ENCODE measurements around the gene SH3BP4.

DNA sequence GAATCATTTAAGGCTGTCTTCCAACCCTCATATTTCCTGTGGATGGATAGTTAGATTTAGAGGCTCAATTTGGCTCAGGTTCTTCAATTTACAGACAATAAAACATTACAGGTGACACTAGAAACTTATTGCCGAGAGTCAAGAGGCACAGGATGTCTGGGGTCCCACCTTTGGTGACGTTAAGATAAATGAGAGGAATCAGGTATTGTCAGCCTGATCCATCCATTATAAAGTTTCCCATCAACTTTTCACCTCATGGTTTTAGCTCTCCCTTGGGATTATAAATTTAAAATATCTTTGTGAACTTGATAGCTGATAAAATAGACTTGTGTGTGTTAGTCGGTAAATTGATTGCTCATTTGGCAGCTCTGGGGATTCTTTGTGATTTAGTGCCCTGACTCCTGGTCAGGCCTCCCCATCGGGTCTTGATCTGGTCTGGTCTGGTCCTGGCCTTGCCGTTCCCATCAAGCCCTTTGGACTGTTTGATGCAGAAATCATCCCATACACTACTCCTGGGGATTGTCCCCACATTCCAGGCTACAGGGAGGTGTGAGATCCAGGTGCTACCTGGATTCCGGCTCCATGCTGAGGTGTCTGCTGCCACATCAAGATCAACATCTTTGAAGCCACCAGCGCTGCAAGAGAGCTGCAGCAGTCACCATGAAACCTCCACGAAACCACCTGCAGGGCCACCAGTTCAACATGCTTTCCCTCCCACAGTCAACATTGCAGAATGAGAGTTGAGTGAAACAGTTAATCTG, 130.9 kb downstream of the SH3BP4 start:
- TF ChIP-seq, protein P1, sequence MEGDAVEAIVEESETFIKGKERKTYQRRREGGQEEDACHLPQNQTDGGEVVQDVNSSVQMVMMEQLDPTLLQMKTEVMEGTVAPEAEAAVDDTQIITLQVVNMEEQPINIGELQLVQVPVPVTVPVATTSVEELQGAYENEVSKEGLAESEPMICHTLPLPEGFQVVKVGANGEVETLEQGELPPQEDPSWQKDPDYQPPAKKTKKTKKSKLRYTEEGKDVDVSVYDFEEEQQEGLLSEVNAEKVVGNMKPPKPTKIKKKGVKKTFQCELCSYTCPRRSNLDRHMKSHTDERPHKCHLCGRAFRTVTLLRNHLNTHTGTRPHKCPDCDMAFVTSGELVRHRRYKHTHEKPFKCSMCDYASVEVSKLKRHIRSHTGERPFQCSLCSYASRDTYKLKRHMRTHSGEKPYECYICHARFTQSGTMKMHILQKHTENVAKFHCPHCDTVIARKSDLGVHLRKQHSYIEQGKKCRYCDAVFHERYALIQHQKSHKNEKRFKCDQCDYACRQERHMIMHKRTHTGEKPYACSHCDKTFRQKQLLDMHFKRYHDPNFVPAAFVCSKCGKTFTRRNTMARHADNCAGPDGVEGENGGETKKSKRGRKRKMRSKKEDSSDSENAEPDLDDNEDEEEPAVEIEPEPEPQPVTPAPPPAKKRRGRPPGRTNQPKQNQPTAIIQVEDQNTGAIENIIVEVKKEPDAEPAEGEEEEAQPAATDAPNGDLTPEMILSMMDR (IDR thresholded peaks at IDR 0.05) = no peak
- no peak for TF ChIP-seq EZH2 (IDR thresholded peaks at IDR 0.05)

Measured in neural progenitor cell (in vitro differentiated cells).